CD14-positive monocyte (primary cell): Measurements from ENCODE around the gene QKI. TPM values are rescaled to one million over a fixed set of nuclear protein-coding genes. Genes with fewer than 3 reads are reported as not detected.

ENCODE experiments used
- DNase-seq, 3 donors: peaks; one replicate each; pipeline ENCODE4 v3.0.0-alpha.2; 2011 to 2022
- H2AFZ ChIP-seq: 2 replicates; pipeline ENCODE4 v1.6.0; 2012; ENCODE audit warnings: mild to moderate bottlenecking, low read depth, low read length, inconsistent platforms; ENCODE audit not compliant: insufficient read depth, poor library complexity, severe bottlenecking
- H3K27ac ChIP-seq, 2 donors: 1 replicate in 1 of 2; 2 replicates in 1 of 2; pipeline ENCODE4 v1.5.1; 2012 to 2013; ENCODE audit warnings: low read length in 2 of 2, control low read depth in 1 of 2, inconsistent platforms in 1 of 2, low read depth in 1 of 2, mild to moderate bottlenecking in 1 of 2
- H3K27me3 ChIP-seq, 2 donors: one replicate each; pipeline versions ENCODE4 v1.6.0 to v1.6.1; 2011 to 2013; ENCODE audit warnings: low read length in 2 of 2; ENCODE audit not compliant: control insufficient read depth in 2 of 2, insufficient read depth in 2 of 2
- H3K36me3 ChIP-seq, 2 donors: replicated peaks in 1 of 2; 1 replicate in 1 of 2; 2 replicates in 1 of 2; pipeline versions ENCODE4 v1.5.1 to v1.6.1; 2012 to 2013; ENCODE audit warnings: low read length in 2 of 2, control low read depth in 1 of 2, inconsistent platforms in 1 of 2, mild to moderate bottlenecking in 1 of 2; ENCODE audit not compliant: insufficient read depth in 2 of 2, control insufficient read depth in 1 of 2
- H3K4me1 ChIP-seq, 2 donors: 1 replicate in 1 of 2; 2 replicates in 1 of 2; pipeline versions ENCODE4 v1.5.1 to v1.6.1; 2012 to 2013; ENCODE audit warnings: low read length in 2 of 2, control low read depth in 1 of 2, inconsistent platforms in 1 of 2, mild to moderate bottlenecking in 1 of 2, moderate library complexity in 1 of 2; ENCODE audit not compliant: insufficient read depth in 2 of 2, control insufficient read depth in 1 of 2
- H3K4me2 ChIP-seq: replicated peaks from 2 replicates; pipeline ENCODE3; 2012; ENCODE audit warnings: low read length, moderate library complexity, mild to moderate bottlenecking; ENCODE audit not compliant: poor library complexity, severe bottlenecking; ENCODE audit errors: extremely low read depth
- H3K4me3 ChIP-seq, 3 experiments: fragments of 200-600 bp in 1 of 3; sonication (generic) in 1 of 3; replicated peaks in 1 of 3; 1 replicate in 2 of 3; 2 replicates in 1 of 3; pipeline ENCODE4 v1.5.1; 2011 to 2013; ENCODE audit warnings: low read length in 3 of 3, mild to moderate bottlenecking in 3 of 3, control low read depth in 2 of 3, low read depth in 2 of 3, inconsistent platforms in 1 of 3, moderate library complexity in 1 of 3
- H3K79me2 ChIP-seq: 2 replicates; pipeline ENCODE4 v1.6.0; 2012; ENCODE audit warnings: mild to moderate bottlenecking, control low read depth, inconsistent platforms, low read length, moderate library complexity; ENCODE audit not compliant: insufficient read depth
- H3K9ac ChIP-seq: 2 replicates; pipeline ENCODE4 v1.6.0; 2017; ENCODE audit warnings: low read length, mild to moderate bottlenecking; ENCODE audit not compliant: insufficient read depth, poor library complexity, severe bottlenecking
- H3K9me3 ChIP-seq, 2 donors: replicated peaks in 1 of 2; 1 replicate in 1 of 2; 2 replicates in 1 of 2; pipeline versions ENCODE4 v1.5.1 to v1.6.1; 2012 to 2013; ENCODE audit warnings: low read length in 2 of 2, control low read depth in 1 of 2; ENCODE audit not compliant: control insufficient read depth in 1 of 2, insufficient read depth in 1 of 2
- H4K20me1 ChIP-seq: 2 replicates; pipeline ENCODE4 v1.6.0; 2012; ENCODE audit warnings: mild to moderate bottlenecking, low read length, control low read depth, moderate library complexity; ENCODE audit not compliant: insufficient read depth
- H3K27ac Mint-ChIP-seq, 7 donors: one replicate each; pipeline ENCODE4 v1.8.0; 2020; ENCODE audit warnings: mild to moderate bottlenecking in 7 of 7, mixed read lengths in 7 of 7, moderate library complexity in 6 of 7, inconsistent platforms in 2 of 7
- H3K27me3 Mint-ChIP-seq, 3 donors: one replicate each; pipeline ENCODE4 v1.8.0; 2021 to 2022; ENCODE audit warnings: low read depth in 3 of 3, mild to moderate bottlenecking in 3 of 3, mixed read lengths in 3 of 3, moderate library complexity in 3 of 3, inconsistent platforms in 1 of 3
- H3K36me3 Mint-ChIP-seq, 2 donors: one replicate each; pipeline ENCODE4 v1.8.0; 2020; ENCODE audit warnings: mixed read lengths in 2 of 2, inconsistent platforms in 1 of 2, mild to moderate bottlenecking in 1 of 2
- H3K4me1 Mint-ChIP-seq: one replicate; pipeline ENCODE4 v1.8.0; 2020; ENCODE audit warnings: mild to moderate bottlenecking, mixed read lengths
- H3K4me3 Mint-ChIP-seq, 2 donors: one replicate each; pipeline ENCODE4 v1.8.0; 2020; ENCODE audit warnings: mild to moderate bottlenecking in 2 of 2, mixed read lengths in 2 of 2, moderate library complexity in 1 of 2
- H3K9me3 Mint-ChIP-seq, 7 donors: one replicate each; pipeline ENCODE4 v1.8.0; 2020 to 2022; ENCODE audit warnings: mixed read lengths in 7 of 7, mild to moderate bottlenecking in 6 of 7, moderate library complexity in 6 of 7, inconsistent platforms in 2 of 7
- WGBS: methylation state at CpG from one replicate; pipeline ENCODE4 v1.1.5; 2013; ENCODE audit warnings: missing lambda C conversion rate; ENCODE audit not compliant: insufficient coverage; 5-methylcytosine and 5-hydroxymethylcytosine counted together
- intact Hi-C, 2 donors: fragments of 100-400 bp; cut with micrococcal nuclease; formaldehyde crosslinking; loops; one replicate each; pipeline versions ENCODE4 v1.15.0 to v1.15.1; 2023
- polyA plus RNA-seq, 3 donors: library from polyadenylated mRNA; depleted of rRNA in 1 of 3; unstranded in 2 of 3; stranded (reverse) in 1 of 3; fragments of 300-500 nt in 2 of 3; fragments of >200 nt in 1 of 3; fragmentation: Illumina TruSeq in 2 of 3; gene quantifications; 1 replicate in 2 of 3; 2 replicates in 1 of 3; pipeline ENCODE4 v1.2.3, GENCODE V29; 2012 to 2021
- TF ChIP-seq, protein P1 (sequence below): fragments of 200-600 bp; IDR thresholded peaks from one replicate; pipeline ENCODE4 v1.8.0; 2022; ENCODE audit warnings: antibody characterized with exemption, mild to moderate bottlenecking

The QKI gene
- polyA plus RNA-seq, 3 donors: 24.3 to 154 (median 71.8) TPM

DNA sequence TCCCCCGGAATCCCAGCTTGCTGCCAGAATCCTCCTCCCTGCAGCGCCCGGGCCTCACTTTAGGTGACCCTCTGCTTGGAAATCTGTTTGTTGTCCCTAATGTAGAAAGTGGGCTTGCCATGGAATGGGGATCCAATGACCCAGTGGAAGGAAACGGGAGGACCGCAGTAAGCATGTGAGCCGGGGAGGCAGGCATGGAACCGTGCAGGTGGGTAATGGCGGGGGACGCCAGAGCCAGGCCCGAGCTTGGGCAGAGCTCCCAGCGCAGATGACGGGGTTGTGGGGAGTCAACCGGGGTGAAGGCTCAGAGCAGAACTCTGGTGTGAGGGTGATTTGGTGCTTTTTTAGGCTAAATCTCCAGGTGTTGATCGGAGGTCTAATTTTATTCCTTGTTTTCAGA, 188.3 kb downstream of the QKI start:
- intact Hi-C loops: no loop called here
- Mint-ChIP-seq H3K9me3 (peaks cover 10 to 32% (median 23%) of the 10 kb centered on the region in 7 donors), H3K27me3 (peaks cover 9 to 16% (median 11%) of the 10 kb centered on the region in 3 donors), H3K4me3 (peak overlapping the region in 1 of 2 donors; percentile 58), H3K4me1 (no peaks in the 10 kb centered on the region), H3K27ac (no peak overlapping the region), H3K36me3 (no peaks in the 10 kb centered on the region)
- Histone ChIP-seq H3K4me2 (no peak overlapping the region), H3K27me3 (no peaks in the 10 kb centered on the region), H3K4me3 (no peak overlapping the region), H3K9ac (no peak overlapping the region), H3K79me2 (no peaks in the 10 kb centered on the region), H3K4me1 (no peaks in the 10 kb centered on the region), H3K27ac (no peak overlapping the region), H3K9me3 (peaks cover 20 to 23% of the 10 kb centered on the region in 2 donors), H4K20me1 (no peaks in the 10 kb centered on the region), H2AFZ (no peak overlapping the region), H3K36me3 (no peaks in the 10 kb centered on the region)
- DNase-seq: no peak
- TF ChIP-seq, protein P1, sequence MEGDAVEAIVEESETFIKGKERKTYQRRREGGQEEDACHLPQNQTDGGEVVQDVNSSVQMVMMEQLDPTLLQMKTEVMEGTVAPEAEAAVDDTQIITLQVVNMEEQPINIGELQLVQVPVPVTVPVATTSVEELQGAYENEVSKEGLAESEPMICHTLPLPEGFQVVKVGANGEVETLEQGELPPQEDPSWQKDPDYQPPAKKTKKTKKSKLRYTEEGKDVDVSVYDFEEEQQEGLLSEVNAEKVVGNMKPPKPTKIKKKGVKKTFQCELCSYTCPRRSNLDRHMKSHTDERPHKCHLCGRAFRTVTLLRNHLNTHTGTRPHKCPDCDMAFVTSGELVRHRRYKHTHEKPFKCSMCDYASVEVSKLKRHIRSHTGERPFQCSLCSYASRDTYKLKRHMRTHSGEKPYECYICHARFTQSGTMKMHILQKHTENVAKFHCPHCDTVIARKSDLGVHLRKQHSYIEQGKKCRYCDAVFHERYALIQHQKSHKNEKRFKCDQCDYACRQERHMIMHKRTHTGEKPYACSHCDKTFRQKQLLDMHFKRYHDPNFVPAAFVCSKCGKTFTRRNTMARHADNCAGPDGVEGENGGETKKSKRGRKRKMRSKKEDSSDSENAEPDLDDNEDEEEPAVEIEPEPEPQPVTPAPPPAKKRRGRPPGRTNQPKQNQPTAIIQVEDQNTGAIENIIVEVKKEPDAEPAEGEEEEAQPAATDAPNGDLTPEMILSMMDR: no peak
- 88% methylated on average over 13 of the region's 14 CpGs for WGBS

DNA sequence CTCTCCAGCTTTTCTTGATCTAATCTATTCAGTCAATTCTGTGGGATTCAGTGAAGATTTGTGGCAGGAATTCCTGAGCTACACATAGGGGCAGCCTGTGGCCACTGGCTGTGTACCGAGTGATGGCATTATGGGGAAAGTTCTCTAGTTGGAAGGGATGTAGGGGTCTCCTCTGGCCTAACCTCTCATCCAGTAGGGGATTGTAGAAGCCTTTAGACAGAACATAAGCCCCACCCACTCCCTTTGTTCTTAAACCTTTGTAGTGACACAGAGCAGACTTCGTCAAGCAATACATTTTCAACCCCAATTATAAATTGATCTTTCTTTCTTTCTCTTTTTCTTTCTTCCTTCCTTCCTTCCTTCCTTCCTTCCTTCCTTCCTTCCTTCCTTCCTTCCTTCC, 188.9 kb downstream of the QKI start:
- no peak overlapping the region for H3K27ac Mint-ChIP-seq
- TF ChIP-seq, protein P1: no peak
- intact Hi-C loops: no loop called here
- no peak overlapping the region for H3K4me3 ChIP-seq
- H3K36me3 Mint-ChIP-seq: no peaks in the 10 kb centered on the region
- H3K27me3 ChIP-seq: no peaks in the 10 kb centered on the region
- peaks cover 10 to 32% (median 25%) of the 10 kb centered on the region in 7 donors for H3K9me3 Mint-ChIP-seq
- no peaks in the 10 kb centered on the region for H3K4me1 Mint-ChIP-seq
- peaks cover 20 to 23% of the 10 kb centered on the region in 2 donors for H3K9me3 ChIP-seq
- H3K36me3 ChIP-seq: no peaks in the 10 kb centered on the region
- no peak overlapping the region for H3K27ac ChIP-seq
- 100% methylated on average over 1 of the region's 2 CpGs for WGBS
- no peak for DNase-seq
- H3K27me3 Mint-ChIP-seq: peaks cover 7 to 19% (median 13%) of the 10 kb centered on the region in 3 donors
- H2AFZ ChIP-seq: no peak overlapping the region
- no peak overlapping the region for H3K9ac ChIP-seq
- no peak overlapping the region for H3K4me3 Mint-ChIP-seq
- H3K79me2 ChIP-seq: no peaks in the 10 kb centered on the region
- no peaks in the 10 kb centered on the region for H4K20me1 ChIP-seq
- H3K4me1 ChIP-seq: no peaks in the 10 kb centered on the region
- no peak overlapping the region for H3K4me2 ChIP-seq
